Neural crest cell (in vitro differentiated cells): Measurements from ENCODE around the gene IRX2. TPM values are rescaled to one million over a fixed set of nuclear protein-coding genes. Genes with fewer than 3 reads are reported as not detected.
A peak's percentile ranks its signal among the peaks of the same experiment; 100 is the strongest.

ENCODE experiments used
- DNase-seq: peaks from one replicate; pipeline ENCODE4 v3.0.0; 2021; ENCODE audit warnings: low read depth, mixed read lengths, low spot score
- H3K27ac Mint-ChIP-seq: one replicate; pipeline ENCODE4 v1.8.0; 2021; ENCODE audit warnings: mild to moderate bottlenecking, mixed read lengths; ENCODE audit not compliant: unreplicated experiment
- H3K27me3 Mint-ChIP-seq: 2 replicates; pipeline ENCODE4 v1.8.0; 2021; ENCODE audit warnings: low read depth, mild to moderate bottlenecking, mixed read lengths
- H3K36me3 Mint-ChIP-seq: 2 replicates; pipeline ENCODE4 v1.8.0; 2021; ENCODE audit warnings: low read depth, mild to moderate bottlenecking, mixed read lengths
- H3K4me1 Mint-ChIP-seq: 2 replicates; pipeline ENCODE4 v1.8.0; 2021; ENCODE audit warnings: mixed read lengths
- H3K4me3 Mint-ChIP-seq: one replicate; pipeline ENCODE4 v1.8.0; 2021; ENCODE audit warnings: mild to moderate bottlenecking, mixed read lengths
- H3K9me3 Mint-ChIP-seq: 2 replicates; pipeline ENCODE4 v1.8.0; 2021; ENCODE audit warnings: mixed read lengths
- CTCF ChIP-seq: fragments of 200-600 bp; sonication (generic); conservative IDR thresholded peaks from 2 replicates; pipeline ENCODE4 v1.5.0; 2021; ENCODE audit warnings: antibody characterized with exemption, mild to moderate bottlenecking
- total RNA-seq: library from RNA; stranded (reverse); gene quantifications from 2 replicates; pipeline ENCODE4 v1.2.1, GENCODE V29; 2021

IRX2 gene
- total RNA-seq, 1 donor from 2014 or later = 42.5 TPM

- Mint-ChIP-seq H3K36me3 (peaks cover 9% of the 10 kb centered on the region), H3K27ac (no peak overlapping the region), H3K9me3 (no peaks in the 10 kb centered on the region), H3K27me3 (peaks cover 58% of the 10 kb centered on the region), H3K4me3 (peak overlapping the region; percentile 62), H3K4me1 (peaks cover 64% of the 10 kb centered on the region)
- no peak for DNase-seq
- TF ChIP-seq CTCF = no peak
Measured at GRCh38 chr5:2741956-2742355, 9.5 kb downstream of the IRX2 start.

GRCh38 chr5:2740876-2741555 lies 10.5 kb downstream of the IRX2 start:
- no peak for TF ChIP-seq CTCF
- H3K9me3 Mint-ChIP-seq = no peaks in the 10 kb centered on the region
- peaks cover 62% of the 10 kb centered on the region for H3K27me3 Mint-ChIP-seq
- peak overlapping the region; percentile 62 for H3K4me3 Mint-ChIP-seq
- no peak for DNase-seq
- H3K4me1 Mint-ChIP-seq = peaks cover 56% of the 10 kb centered on the region
- peaks cover 9% of the 10 kb centered on the region for H3K36me3 Mint-ChIP-seq
- H3K27ac Mint-ChIP-seq = no peak overlapping the region

GRCh38 chr5:2740051-2740875 lies 11.2 kb downstream of the IRX2 start:
- H3K9me3 Mint-ChIP-seq = no peaks in the 10 kb centered on the region
- H3K4me1 Mint-ChIP-seq = peaks cover 50% of the 10 kb centered on the region
- no peak for DNase-seq
- no peak overlapping the region for H3K4me3 Mint-ChIP-seq
- peaks cover 62% of the 10 kb centered on the region for H3K27me3 Mint-ChIP-seq
- no peak for TF ChIP-seq CTCF
- peaks cover 5% of the 10 kb centered on the region for H3K36me3 Mint-ChIP-seq
- no peak overlapping the region for H3K27ac Mint-ChIP-seq

- no peak for TF ChIP-seq CTCF
- peak overlapping the region; percentile 74 for H3K4me3 Mint-ChIP-seq
- peaks cover 5% of the 10 kb centered on the region for H3K36me3 Mint-ChIP-seq
- no peak overlapping the region for H3K27ac Mint-ChIP-seq
- H3K9me3 Mint-ChIP-seq = no peaks in the 10 kb centered on the region
- DNase-seq = peak; percentile 33
- H3K27me3 Mint-ChIP-seq = peaks cover 59% of the 10 kb centered on the region
- H3K4me1 Mint-ChIP-seq = peaks cover 43% of the 10 kb centered on the region
Measured at GRCh38 chr5:2739360-2740050, 12.0 kb downstream of the IRX2 start.

- TF ChIP-seq CTCF = no peak
- H3K27me3 Mint-ChIP-seq = peaks cover 54% of the 10 kb centered on the region
- DNase-seq = no peak
- H3K4me1 Mint-ChIP-seq = peaks cover 36% of the 10 kb centered on the region
- H3K27ac Mint-ChIP-seq = no peak overlapping the region
- peaks cover 5% of the 10 kb centered on the region for H3K36me3 Mint-ChIP-seq
- no peaks in the 10 kb centered on the region for H3K9me3 Mint-ChIP-seq
- no peak overlapping the region for H3K4me3 Mint-ChIP-seq
Measured at GRCh38 chr5:2738700-2739359, 12.6 kb downstream of the IRX2 start.
